Parathyroid adenoma (tissue), 2 donors: Measurements from ENCODE around the gene PLA2R1.

ENCODE experiments used
- H2AFZ ChIP-seq: fragments of 300-600 bp; sonication (generic); one replicate; pipeline ENCODE4 v1.7.0; 2017; ENCODE audit warnings: antibody characterized with exemption, mild to moderate bottlenecking
- H3K27ac ChIP-seq: fragments of 300-600 bp; sonication (generic); one replicate; pipeline ENCODE4 v1.7.0; 2017
- H3K27me3 ChIP-seq: fragments of 300-600 bp; sonication (generic); one replicate; pipeline ENCODE4 v1.7.0; 2017; ENCODE audit warnings: low read length; ENCODE audit not compliant: control insufficient read depth, insufficient read depth
- H3K36me3 ChIP-seq: fragments of 300-600 bp; sonication (generic); one replicate; pipeline ENCODE4 v1.7.0; 2017; ENCODE audit warnings: low read length; ENCODE audit not compliant: control insufficient read depth, insufficient read depth
- H3K4me1 ChIP-seq: fragments of 300-600 bp; sonication (generic); one replicate; pipeline ENCODE4 v1.7.0; 2017; ENCODE audit warnings: control low read depth
- H3K4me2 ChIP-seq: fragments of 300-600 bp; sonication (generic); one replicate; pipeline ENCODE4 v1.7.0; 2017; ENCODE audit warnings: low read length
- H3K4me3 ChIP-seq: fragments of 300-600 bp; sonication (generic); one replicate; pipeline ENCODE4 v1.7.0; 2017; ENCODE audit warnings: low read depth, low read length
- H3K79me2 ChIP-seq: fragments of 300-600 bp; sonication (generic); one replicate; pipeline ENCODE4 v1.7.0; 2017; ENCODE audit warnings: control low read depth
- H3K9ac ChIP-seq: fragments of 300-600 bp; sonication (generic); one replicate; pipeline ENCODE4 v1.7.0; 2017; ENCODE audit warnings: mild to moderate bottlenecking
- H3K9me3 ChIP-seq: fragments of 300-600 bp; sonication (generic); one replicate; pipeline ENCODE4 v1.7.0; 2017; ENCODE audit warnings: low read length; ENCODE audit not compliant: control insufficient read depth
- CTCF ChIP-seq: fragments of 300-600 bp; sonication (generic); IDR thresholded peaks from one replicate; pipeline ENCODE4 v1.7.0; 2017; ENCODE audit warnings: antibody characterized with exemption, mild to moderate bottlenecking
- donor health status: primary hyperparathyroidism.

PLA2R1 gene

GRCh38 chr2:159961451-159961850 lies 101.0 kb downstream of the PLA2R1 start:
- Histone ChIP-seq H3K9me3 (no peaks in the 10 kb centered on the region), H3K27me3 (no peaks in the 10 kb centered on the region), H2AFZ (no peak overlapping the region), H3K27ac (no peak overlapping the region), H3K36me3 (no peaks in the 10 kb centered on the region), H3K4me2 (no peak overlapping the region), H3K4me3 (no peak overlapping the region), H3K79me2 (no peaks in the 10 kb centered on the region), H3K4me1 (no peaks in the 10 kb centered on the region), H3K9ac (no peak overlapping the region)
- TF ChIP-seq CTCF = no peak

GRCh38 chr2:159961037-159961436 lies 101.4 kb downstream of the PLA2R1 start:
- Histone ChIP-seq H3K4me3 (no peak overlapping the region), H3K27me3 (no peaks in the 10 kb centered on the region), H3K79me2 (no peaks in the 10 kb centered on the region), H3K9me3 (no peaks in the 10 kb centered on the region), H3K36me3 (no peaks in the 10 kb centered on the region), H3K27ac (no peak overlapping the region), H3K9ac (no peak overlapping the region), H2AFZ (no peak overlapping the region), H3K4me2 (no peak overlapping the region), H3K4me1 (no peaks in the 10 kb centered on the region)
- no peak for TF ChIP-seq CTCF

GRCh38 chr2:159960414-159960813 lies 102.0 kb downstream of the PLA2R1 start:
- no peaks in the 10 kb centered on the region for H3K27me3 ChIP-seq
- H3K36me3 ChIP-seq = no peaks in the 10 kb centered on the region
- H3K9ac ChIP-seq = no peak overlapping the region
- H3K79me2 ChIP-seq = no peaks in the 10 kb centered on the region
- no peak for TF ChIP-seq CTCF
- H3K4me1 ChIP-seq = no peaks in the 10 kb centered on the region
- H3K4me3 ChIP-seq = no peak overlapping the region
- no peak overlapping the region for H3K4me2 ChIP-seq
- no peak overlapping the region for H3K27ac ChIP-seq
- H3K9me3 ChIP-seq = no peaks in the 10 kb centered on the region
- no peak overlapping the region for H2AFZ ChIP-seq

GRCh38 chr2:159959136-159959535 lies 103.3 kb downstream of the PLA2R1 start:
- H3K79me2 ChIP-seq = no peaks in the 10 kb centered on the region
- H3K27me3 ChIP-seq = no peaks in the 10 kb centered on the region
- no peak overlapping the region for H3K4me2 ChIP-seq
- no peaks in the 10 kb centered on the region for H3K4me1 ChIP-seq
- H3K36me3 ChIP-seq = no peaks in the 10 kb centered on the region
- no peak overlapping the region for H3K4me3 ChIP-seq
- no peak overlapping the region for H2AFZ ChIP-seq
- no peak for TF ChIP-seq CTCF
- no peaks in the 10 kb centered on the region for H3K9me3 ChIP-seq
- no peak overlapping the region for H3K9ac ChIP-seq
- H3K27ac ChIP-seq = no peak overlapping the region

GRCh38 chr2:159953136-159953823 lies 109.1 kb downstream of the PLA2R1 start:
- Histone ChIP-seq H3K27ac (no peak overlapping the region), H3K4me2 (no peak overlapping the region), H3K36me3 (no peaks in the 10 kb centered on the region), H3K4me1 (no peaks in the 10 kb centered on the region), H2AFZ (no peak overlapping the region), H3K9me3 (no peaks in the 10 kb centered on the region), H3K4me3 (no peak overlapping the region), H3K9ac (no peak overlapping the region), H3K79me2 (no peaks in the 10 kb centered on the region), H3K27me3 (no peaks in the 10 kb centered on the region)
- TF ChIP-seq CTCF = no peak
